Endothelial cell (in vitro differentiated cells): ENCODE results near the gene DNAH10. TPM values are rescaled to one million over a fixed set of nuclear protein-coding genes. Genes with fewer than 3 reads are reported as not detected.

ENCODE experiments used
- DNase-seq: peaks from one replicate; pipeline ENCODE4 v3.0.0; 2021; ENCODE audit warnings: low spot score
- H3K27ac Mint-ChIP-seq: one replicate; pipeline ENCODE4 v1.8.0; 2021; ENCODE audit warnings: mixed read lengths, inconsistent platforms; ENCODE audit not compliant: unreplicated experiment
- H3K27me3 Mint-ChIP-seq: one replicate; pipeline ENCODE4 v1.8.0; 2021; ENCODE audit warnings: mild to moderate bottlenecking, moderate library complexity, mixed read lengths, inconsistent platforms; ENCODE audit not compliant: unreplicated experiment
- H3K36me3 Mint-ChIP-seq: one replicate; pipeline ENCODE4 v1.8.0; 2021; ENCODE audit warnings: mild to moderate bottlenecking, low read depth, mixed read lengths, inconsistent platforms; ENCODE audit not compliant: unreplicated experiment
- H3K4me1 Mint-ChIP-seq: one replicate; pipeline ENCODE4 v1.8.0; 2021; ENCODE audit warnings: mild to moderate bottlenecking, mixed read lengths, inconsistent platforms; ENCODE audit not compliant: unreplicated experiment
- H3K4me3 Mint-ChIP-seq: one replicate; pipeline ENCODE4 v1.8.0; 2021; ENCODE audit warnings: mild to moderate bottlenecking, mixed read lengths, inconsistent platforms; ENCODE audit not compliant: unreplicated experiment
- H3K9me3 Mint-ChIP-seq: one replicate; pipeline ENCODE4 v1.8.0; 2021; ENCODE audit warnings: mixed read lengths, inconsistent platforms; ENCODE audit not compliant: unreplicated experiment
- total RNA-seq: library from RNA; stranded (reverse); fragmentation: NEBNext Ultra II Directional; extraction: Animal tissue kit (Norgen Biotek cat#: 25700); gene quantifications from one replicate; pipeline ENCODE4 v1.2.1, GENCODE V29; 2021; ENCODE audit not compliant: unreplicated experiment
- TF ChIP-seq, protein P1 (sequence below): fragments of 200-600 bp; sonication (generic); IDR thresholded peaks from one replicate; pipeline ENCODE4 v1.5.0; 2021; ENCODE audit warnings: antibody characterized with exemption; ENCODE audit not compliant: unreplicated experiment

The DNAH10 gene
- total RNA-seq, 1 donor from 2014 or later: 1.2 TPM

DNA sequence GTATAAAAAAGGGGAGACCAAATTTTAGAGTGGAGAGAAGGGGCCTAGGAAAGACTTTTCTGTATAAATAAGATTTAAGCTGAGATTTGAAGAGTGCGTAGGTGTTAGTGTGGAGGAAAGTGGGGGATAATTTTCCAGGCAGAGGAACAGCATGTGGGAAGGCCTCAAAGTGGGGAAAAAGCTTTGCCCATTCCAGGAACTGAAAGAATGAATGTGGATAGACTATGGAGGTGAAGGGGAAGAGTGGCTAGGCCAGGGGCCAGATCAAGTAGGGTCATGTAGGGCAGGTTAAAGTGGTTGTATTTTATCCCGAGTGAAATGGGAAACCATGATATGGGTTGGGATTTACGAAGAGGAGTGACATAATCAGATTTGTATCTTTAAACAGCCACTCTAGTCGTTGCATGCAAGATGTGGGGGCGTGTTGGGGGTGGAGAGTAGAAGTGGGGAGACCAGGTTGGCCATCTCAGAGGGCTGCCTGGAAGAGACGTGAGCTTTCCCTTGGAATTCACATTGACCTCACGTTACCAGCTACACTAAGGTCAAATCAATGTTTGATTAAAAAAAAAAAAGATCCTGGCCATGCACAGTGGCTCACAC is 214.2 kb downstream of the DNAH10 start:
- Mint-ChIP-seq H3K4me3 (peak overlapping the region; percentile 1), H3K27me3 (peaks cover 8% of the 10 kb centered on the region), H3K36me3 (peaks cover 22% of the 10 kb centered on the region), H3K27ac (no peak overlapping the region), H3K9me3 (no peaks in the 10 kb centered on the region), H3K4me1 (peaks cover 28% of the 10 kb centered on the region)
- DNase-seq: no peak
- TF ChIP-seq, protein P1, sequence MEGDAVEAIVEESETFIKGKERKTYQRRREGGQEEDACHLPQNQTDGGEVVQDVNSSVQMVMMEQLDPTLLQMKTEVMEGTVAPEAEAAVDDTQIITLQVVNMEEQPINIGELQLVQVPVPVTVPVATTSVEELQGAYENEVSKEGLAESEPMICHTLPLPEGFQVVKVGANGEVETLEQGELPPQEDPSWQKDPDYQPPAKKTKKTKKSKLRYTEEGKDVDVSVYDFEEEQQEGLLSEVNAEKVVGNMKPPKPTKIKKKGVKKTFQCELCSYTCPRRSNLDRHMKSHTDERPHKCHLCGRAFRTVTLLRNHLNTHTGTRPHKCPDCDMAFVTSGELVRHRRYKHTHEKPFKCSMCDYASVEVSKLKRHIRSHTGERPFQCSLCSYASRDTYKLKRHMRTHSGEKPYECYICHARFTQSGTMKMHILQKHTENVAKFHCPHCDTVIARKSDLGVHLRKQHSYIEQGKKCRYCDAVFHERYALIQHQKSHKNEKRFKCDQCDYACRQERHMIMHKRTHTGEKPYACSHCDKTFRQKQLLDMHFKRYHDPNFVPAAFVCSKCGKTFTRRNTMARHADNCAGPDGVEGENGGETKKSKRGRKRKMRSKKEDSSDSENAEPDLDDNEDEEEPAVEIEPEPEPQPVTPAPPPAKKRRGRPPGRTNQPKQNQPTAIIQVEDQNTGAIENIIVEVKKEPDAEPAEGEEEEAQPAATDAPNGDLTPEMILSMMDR: no peak

- Mint-ChIP-seq H3K36me3 (peaks cover 21% of the 10 kb centered on the region), H3K27me3 (peaks cover 4% of the 10 kb centered on the region), H3K4me1 (peaks cover 28% of the 10 kb centered on the region), H3K27ac (no peak overlapping the region), H3K9me3 (no peaks in the 10 kb centered on the region), H3K4me3 (no peak overlapping the region)
- TF ChIP-seq, protein P1: no peak
- no peak for DNase-seq
These were observed 217.5 kb downstream of the DNAH10 start for GRCh38 chr12:123979566-123979965.

GRCh38 chr12:123982269-123982668 is 220.2 kb downstream of the DNAH10 start:
- Mint-ChIP-seq H3K4me3 (no peak overlapping the region), H3K27ac (no peak overlapping the region), H3K27me3 (peaks cover 4% of the 10 kb centered on the region), H3K36me3 (peaks cover 13% of the 10 kb centered on the region), H3K9me3 (no peaks in the 10 kb centered on the region), H3K4me1 (peaks cover 17% of the 10 kb centered on the region)
- no peak for DNase-seq
- TF ChIP-seq, protein P1: no peak

DNA sequence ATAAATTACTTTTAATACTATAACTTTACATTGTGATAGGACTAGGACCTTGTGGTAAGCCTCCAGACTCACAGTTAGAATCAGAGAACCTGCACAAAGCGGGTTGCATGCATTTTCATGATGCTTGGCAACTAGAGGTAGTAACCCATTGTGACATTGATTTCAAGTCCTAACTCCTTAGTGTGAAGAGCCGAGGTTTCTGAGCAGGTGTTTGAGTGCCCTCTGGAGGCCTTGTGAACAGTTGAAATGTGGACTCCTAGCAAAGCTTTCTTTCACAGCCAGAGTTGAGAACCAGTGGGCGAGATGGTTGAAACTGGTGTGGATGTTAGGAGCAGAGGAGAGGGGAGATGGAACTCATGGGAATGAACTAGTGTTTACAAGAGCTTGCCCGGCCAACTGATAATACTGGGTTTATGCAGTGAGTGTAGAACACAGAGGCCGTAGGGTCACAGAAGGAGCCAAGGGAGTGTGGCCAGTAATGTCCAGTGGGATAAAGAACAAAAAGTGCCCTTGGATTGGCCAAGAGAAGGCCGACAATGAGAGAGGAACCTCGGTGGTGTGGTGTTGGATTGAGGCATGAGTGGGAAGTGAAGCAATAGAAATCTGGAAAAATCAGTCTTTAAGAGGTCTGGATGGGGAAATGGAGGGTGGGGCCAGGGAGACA is 221.9 kb downstream of the DNAH10 start:
- Mint-ChIP-seq H3K4me3 (no peak overlapping the region), H3K27me3 (peaks cover 4% of the 10 kb centered on the region), H3K36me3 (peaks cover 23% of the 10 kb centered on the region), H3K4me1 (peaks cover 27% of the 10 kb centered on the region), H3K27ac (no peak overlapping the region), H3K9me3 (no peaks in the 10 kb centered on the region)
- peak; percentile 19 for DNase-seq
- TF ChIP-seq, protein P1: no peak

DNA sequence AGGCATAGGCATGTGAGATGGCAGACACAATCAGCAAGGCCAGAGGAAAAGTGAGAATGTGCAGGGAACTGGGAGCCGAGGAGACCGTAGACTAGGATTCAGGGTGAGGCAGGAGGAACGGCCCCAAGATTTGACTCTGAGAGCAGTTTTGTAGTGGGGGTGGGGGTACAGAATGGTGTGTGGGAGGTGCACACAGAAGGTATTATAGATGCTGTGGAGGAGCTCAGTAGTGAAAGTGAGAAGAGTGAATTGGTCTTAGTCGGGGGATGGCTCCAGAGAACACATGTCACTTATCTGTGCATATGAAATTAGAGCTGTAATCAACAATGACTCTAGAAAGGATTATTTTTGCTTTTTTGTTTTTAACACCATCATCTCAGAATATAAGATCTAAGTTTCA is 222.8 kb downstream of the DNAH10 start:
- H3K27ac Mint-ChIP-seq: no peak overlapping the region
- H3K36me3 Mint-ChIP-seq: peaks cover 30% of the 10 kb centered on the region
- H3K27me3 Mint-ChIP-seq: peaks cover 4% of the 10 kb centered on the region
- H3K4me3 Mint-ChIP-seq: no peak overlapping the region
- no peaks in the 10 kb centered on the region for H3K9me3 Mint-ChIP-seq
- H3K4me1 Mint-ChIP-seq: peaks cover 35% of the 10 kb centered on the region
- DNase-seq: no peak
- TF ChIP-seq, protein P1: no peak
